ENCODE measurements around the gene BAZ2B.

BAZ2B gene

DNA sequence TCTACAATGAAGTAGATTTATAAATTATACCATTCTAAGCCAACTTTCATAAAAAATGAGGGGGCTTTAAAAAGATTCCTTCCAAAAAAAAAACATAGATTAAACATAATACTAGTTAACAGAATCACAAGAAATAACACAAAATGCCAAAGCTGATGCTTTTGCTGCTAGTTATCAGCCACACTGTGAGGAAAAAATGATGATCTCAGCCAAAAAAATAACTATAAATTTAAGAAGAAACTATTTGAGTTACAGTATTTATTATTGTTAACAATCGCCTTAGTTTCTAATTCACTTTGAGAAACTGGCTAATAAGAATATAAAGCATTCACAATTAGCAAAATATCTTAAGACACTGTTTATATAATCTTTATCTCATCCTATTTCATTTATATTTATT, 27.1 kb downstream of the BAZ2B start:
- no peak for DNase-seq (ENCODE audit: extremely low spot score)
- ChIA-PET POLR2A (no interaction called here), CTCF (no interaction called here)
- TF ChIP-seq, protein P1, sequence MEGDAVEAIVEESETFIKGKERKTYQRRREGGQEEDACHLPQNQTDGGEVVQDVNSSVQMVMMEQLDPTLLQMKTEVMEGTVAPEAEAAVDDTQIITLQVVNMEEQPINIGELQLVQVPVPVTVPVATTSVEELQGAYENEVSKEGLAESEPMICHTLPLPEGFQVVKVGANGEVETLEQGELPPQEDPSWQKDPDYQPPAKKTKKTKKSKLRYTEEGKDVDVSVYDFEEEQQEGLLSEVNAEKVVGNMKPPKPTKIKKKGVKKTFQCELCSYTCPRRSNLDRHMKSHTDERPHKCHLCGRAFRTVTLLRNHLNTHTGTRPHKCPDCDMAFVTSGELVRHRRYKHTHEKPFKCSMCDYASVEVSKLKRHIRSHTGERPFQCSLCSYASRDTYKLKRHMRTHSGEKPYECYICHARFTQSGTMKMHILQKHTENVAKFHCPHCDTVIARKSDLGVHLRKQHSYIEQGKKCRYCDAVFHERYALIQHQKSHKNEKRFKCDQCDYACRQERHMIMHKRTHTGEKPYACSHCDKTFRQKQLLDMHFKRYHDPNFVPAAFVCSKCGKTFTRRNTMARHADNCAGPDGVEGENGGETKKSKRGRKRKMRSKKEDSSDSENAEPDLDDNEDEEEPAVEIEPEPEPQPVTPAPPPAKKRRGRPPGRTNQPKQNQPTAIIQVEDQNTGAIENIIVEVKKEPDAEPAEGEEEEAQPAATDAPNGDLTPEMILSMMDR (IDR thresholded peaks at IDR 0.05; ENCODE audit: control extremely low read depth, extremely low read depth, low read depth, missing control alignments) = no peak

DNA sequence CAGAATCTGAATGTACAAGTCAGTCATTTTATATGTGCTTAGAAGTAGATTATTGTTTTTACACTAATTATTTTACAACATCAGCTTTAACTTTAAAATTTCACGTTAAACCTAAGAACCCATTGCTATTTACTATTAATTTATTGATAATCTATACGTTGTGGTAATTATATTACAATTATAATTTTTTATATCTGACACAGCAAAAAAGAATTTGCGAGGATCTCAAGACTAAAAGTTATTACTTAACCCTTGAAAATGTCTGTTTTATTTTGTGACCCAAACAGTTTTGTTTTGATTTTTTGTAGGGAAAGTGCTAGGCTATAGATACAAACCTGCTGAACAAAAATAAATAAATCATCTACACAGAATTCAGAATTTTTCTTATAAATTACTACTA, 30.3 kb downstream of the BAZ2B start:
- ChIA-PET POLR2A (no interaction called here), CTCF (interaction anchor here (1.8 to 2.0 kb wide), 2 partner anchors 9 kb away, joined by 4 to 5 read pairs; no protein-coding TSS in a partner anchor)
- DNase-seq (ENCODE audit: extremely low spot score) = no peak
- TF ChIP-seq, protein P1 (IDR thresholded peaks at IDR 0.05; ENCODE audit: control extremely low read depth, extremely low read depth, low read depth, missing control alignments) = no peak

DNA sequence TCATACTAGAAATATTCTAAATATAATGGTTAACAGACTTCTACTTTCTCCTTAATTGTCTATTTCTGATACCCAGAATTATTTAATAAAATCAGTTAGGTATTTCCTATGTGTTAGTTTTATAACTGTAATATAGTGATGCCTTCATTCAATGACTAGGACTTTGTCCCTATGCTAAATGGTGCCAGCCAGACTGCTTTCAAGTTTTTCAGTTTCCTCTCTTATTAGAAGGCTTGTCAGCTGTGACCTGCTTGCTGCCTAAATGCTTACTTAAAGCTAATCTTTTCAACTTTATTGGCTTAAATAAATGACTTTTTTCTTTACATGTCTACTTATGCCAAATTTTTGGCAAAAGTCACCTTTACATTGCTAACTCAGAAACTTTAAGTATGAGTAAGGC, 30.7 kb downstream of the BAZ2B start:
- TF ChIP-seq, protein P1 (IDR thresholded peaks at IDR 0.05; ENCODE audit: control extremely low read depth, extremely low read depth, low read depth, missing control alignments) = no peak
- no peak for DNase-seq (ENCODE audit: extremely low spot score)
- CTCF ChIA-PET = interaction anchor here (1.8 to 2.0 kb wide), 2 partner anchors 8 to 9 kb away, joined by 4 to 5 read pairs; no protein-coding TSS in a partner anchor
- POLR2A ChIA-PET = no interaction called here

DNA sequence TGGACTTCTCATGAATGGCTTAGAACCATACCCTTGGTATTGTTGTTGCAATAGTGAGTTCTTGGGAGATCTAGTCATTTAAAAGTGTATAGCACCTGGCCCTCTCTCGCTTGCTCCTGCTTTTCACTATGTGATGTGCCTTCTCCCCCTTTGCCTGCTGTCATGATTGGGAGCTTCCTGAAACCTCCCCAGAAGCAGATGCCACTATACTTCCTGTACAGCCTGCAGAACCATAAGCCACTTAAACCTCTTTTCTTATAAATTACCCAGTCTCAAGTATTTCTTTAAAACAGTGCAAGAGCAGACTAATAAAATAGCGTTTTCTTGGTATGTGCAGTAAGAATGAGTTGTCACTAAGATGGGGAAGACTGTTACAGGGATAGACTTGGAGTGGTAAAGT, 31.6 kb downstream of the BAZ2B start:
- ChIA-PET POLR2A (no interaction called here), CTCF (interaction anchor here (1.8 kb wide), 1 partner anchor 10 kb away, joined by 4 read pairs; no protein-coding TSS in a partner anchor)
- DNase-seq (ENCODE audit: extremely low spot score) = no peak
- TF ChIP-seq, protein P1 (IDR thresholded peaks at IDR 0.05; ENCODE audit: control extremely low read depth, extremely low read depth, low read depth, missing control alignments) = no peak

DNA sequence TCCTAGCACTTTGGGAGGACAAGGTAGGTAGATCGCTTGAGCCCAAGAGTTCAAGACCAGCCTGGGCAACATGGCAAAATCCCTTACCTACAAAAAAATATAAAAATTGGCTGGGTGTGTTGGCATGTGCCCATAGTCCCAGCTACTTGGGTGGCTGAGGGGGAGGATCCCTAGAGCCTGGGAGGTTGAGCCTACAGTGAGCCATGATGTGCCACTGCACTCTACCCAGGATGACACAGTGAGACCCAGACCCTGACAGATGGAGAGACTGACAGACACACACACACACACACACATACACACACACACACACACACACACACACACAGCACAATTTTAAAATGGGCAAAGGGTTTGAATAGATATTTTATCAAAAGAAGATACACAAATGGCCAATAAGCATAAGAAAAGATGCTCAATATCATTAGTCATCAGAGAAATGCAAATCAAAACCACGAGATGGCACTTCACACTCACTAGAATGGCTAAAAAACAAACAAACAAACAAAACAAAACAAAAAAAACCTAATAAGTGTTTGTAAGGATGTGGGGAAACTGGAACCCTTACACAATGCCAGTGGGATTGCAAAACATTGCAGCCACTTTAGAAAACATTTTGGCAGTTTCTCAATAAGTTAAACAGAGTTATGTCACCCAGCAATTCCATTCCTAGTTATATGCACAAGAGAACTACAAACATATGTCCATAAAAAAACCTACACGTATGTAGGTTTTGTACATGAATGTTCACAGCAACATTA, 42.3 kb downstream of the BAZ2B start:
- no peak for DNase-seq (ENCODE audit: extremely low spot score)
- TF ChIP-seq, protein P1 (IDR thresholded peaks at IDR 0.05; ENCODE audit: control extremely low read depth, extremely low read depth, low read depth, missing control alignments) = no peak
- ChIA-PET CTCF (no interaction called here), POLR2A (no interaction called here)

DNA sequence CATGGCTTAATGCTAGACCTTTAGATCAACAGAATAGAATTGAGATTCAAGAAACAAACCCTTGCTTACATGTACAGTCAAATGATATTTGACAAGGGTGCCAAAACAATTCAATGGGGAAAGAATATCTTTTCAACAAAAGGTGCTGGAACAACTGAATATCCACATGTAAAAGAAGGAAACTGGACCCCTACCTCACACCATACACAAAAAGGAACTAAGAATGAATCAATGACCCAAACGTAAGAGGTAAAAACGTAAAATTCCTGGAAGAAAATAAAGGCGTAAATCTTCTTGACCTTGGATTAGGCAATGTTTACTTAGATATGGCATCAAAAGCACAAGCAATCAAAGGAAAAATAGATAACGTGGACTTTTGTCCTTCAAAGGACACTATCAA, 43.1 kb downstream of the BAZ2B start:
- TF ChIP-seq, protein P1 (IDR thresholded peaks at IDR 0.05; ENCODE audit: control extremely low read depth, extremely low read depth, low read depth, missing control alignments) = no peak
- ChIA-PET CTCF (no interaction called here), POLR2A (no interaction called here)
- no peak for DNase-seq (ENCODE audit: extremely low spot score)

All from GM10248 (cell line).